ENCODE results near the gene NDC80.
"Not testable (repeated sequence)": the region's sequence is repeated elsewhere in the genome, so short reads cannot be mapped to it uniquely, and the experiment has no call there.

NDC80 gene

GRCh38 chr18:2635586-2635985, 64.2 kb downstream of the NDC80 start:
- DNase-seq, result no peak

GRCh38 chr18:2636126-2636631, 64.8 kb downstream of the NDC80 start:
- DNase-seq, result no peak

GRCh38 chr18:2641638-2642037, 70.3 kb downstream of the NDC80 start:
- no peak for DNase-seq

- no peak for DNase-seq
Observed at GRCh38 chr18:2642771-2643170, 71.4 kb downstream of the NDC80 start.

- no peak for DNase-seq
Observed at GRCh38 chr18:2644535-2644934, 73.2 kb downstream of the NDC80 start.

GRCh38 chr18:2651981-2652380, 80.6 kb downstream of the NDC80 start:
- no peak for DNase-seq

- no peak for DNase-seq
Observed at GRCh38 chr18:2653467-2653866, 82.1 kb downstream of the NDC80 start.

GRCh38 chr18:2654169-2654927, 83.0 kb downstream of the NDC80 start:
- no peak for DNase-seq

GRCh38 chr18:2654928-2655177, 83.5 kb downstream of the NDC80 start:
- DNase-seq, result no peak

GRCh38 chr18:2655178-2655953, 84.0 kb downstream of the NDC80 start, which contains the start of gene SMCHD1:
SMCHD1 (plus strand) TSS chr18:2655726; CDS start chr18:2656076, 350 bp downstream.
- DNase-seq, result peak; percentile 93

GRCh38 chr18:2655954-2656236, 84.5 kb downstream of the NDC80 start:
- DNase-seq, result no peak

GRCh38 chr18:2656237-2656980, 85.1 kb downstream of the NDC80 start:
- no peak for DNase-seq

- no peak for DNase-seq
Observed at GRCh38 chr18:2656981-2657512, 85.7 kb downstream of the NDC80 start.

- no peak for DNase-seq
Observed at GRCh38 chr18:2657788-2658458, 86.6 kb downstream of the NDC80 start.

- DNase-seq, result not testable (repeated sequence)
Observed at GRCh38 chr18:2660849-2661248, 89.5 kb downstream of the NDC80 start.

GRCh38 chr18:2662288-2662687, 90.9 kb downstream of the NDC80 start:
- DNase-seq, result not testable (repeated sequence)

- no peak for DNase-seq
Observed at GRCh38 chr18:2662990-2663389, 91.6 kb downstream of the NDC80 start.
